Activated naive CD4-positive, alpha-beta T cell treated with Interleukin-2 at 50 U/mL for 16 hours (primary cell): Measurements from ENCODE around the gene GYS1.

ENCODE experiments used
- DNase-seq: peaks from one replicate; pipeline ENCODE4 v3.0.0-alpha.2; 2020

Gene GYS1

DNA sequence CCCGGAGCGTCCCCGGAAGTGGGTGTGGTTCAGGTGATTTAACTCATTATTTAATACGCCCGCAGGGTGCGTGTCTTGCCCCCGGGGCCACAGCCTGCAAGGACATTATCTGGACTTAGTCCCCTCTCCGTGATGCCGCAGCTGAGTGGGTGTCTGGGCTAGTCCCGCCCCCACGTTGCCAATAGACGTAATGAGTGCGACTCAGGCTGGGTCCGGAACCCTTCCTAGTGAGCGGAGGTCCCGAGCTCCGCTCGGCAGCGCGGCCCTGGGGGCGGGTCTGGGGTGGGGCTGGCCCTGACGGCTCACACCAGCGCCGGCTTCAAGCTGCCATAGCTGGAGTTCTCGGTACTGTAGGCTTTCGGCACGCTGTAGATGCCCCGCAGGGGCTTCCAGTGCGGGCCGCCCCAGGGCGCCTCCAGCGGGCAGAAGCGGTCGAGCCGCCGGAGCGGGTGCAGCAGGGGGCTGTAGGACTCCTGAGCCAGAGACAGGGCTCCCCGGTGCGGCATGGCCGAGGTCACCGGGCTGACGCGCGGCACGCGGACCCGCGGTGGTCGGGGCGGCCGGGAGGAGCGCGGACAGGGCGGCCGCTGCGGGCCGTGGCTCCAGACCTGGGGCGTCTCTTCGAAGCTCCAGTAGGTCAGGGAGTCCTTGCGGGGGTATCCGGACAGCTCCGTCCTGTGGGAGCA is 24.7 kb upstream of the GYS1 start:
- peak; percentile 70 for DNase-seq

DNA sequence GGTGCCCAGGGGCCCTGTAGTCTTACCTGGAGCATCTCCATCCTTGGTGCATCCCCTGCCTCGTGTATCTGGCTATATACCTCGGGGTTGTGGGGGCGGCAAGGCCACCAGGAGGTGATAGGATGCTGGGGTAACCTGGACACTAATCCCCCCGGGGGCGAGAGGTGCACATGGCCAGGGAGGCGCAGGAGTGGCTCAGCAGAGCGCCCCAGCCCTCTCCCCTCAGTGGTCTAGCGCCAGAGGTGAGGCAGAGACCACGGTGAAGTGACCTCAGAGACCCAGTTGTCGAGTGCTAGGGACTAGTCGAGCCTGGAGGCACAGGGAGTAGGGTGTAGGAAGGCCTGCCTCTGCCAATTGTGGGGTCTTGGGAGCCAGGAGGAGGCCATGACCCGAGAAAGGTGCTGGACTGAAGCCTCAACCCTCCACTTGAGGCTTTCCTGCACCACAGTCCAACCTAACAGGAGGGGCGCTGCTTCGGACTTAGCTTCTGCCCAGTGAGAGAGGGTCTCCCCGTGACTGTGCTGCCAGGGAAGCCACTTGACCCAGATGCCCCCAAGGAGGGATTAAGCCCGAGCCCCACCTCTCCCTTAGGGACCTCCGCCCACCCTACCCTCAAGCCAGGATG is 24.0 kb upstream of the GYS1 start, which contains the start of gene LHB:
TSS of gene LHB (minus strand) at position 51 of the 625 bp plus-strand sequence. CDS start at position 41, 10 bp downstream.
- no peak for DNase-seq

DNA sequence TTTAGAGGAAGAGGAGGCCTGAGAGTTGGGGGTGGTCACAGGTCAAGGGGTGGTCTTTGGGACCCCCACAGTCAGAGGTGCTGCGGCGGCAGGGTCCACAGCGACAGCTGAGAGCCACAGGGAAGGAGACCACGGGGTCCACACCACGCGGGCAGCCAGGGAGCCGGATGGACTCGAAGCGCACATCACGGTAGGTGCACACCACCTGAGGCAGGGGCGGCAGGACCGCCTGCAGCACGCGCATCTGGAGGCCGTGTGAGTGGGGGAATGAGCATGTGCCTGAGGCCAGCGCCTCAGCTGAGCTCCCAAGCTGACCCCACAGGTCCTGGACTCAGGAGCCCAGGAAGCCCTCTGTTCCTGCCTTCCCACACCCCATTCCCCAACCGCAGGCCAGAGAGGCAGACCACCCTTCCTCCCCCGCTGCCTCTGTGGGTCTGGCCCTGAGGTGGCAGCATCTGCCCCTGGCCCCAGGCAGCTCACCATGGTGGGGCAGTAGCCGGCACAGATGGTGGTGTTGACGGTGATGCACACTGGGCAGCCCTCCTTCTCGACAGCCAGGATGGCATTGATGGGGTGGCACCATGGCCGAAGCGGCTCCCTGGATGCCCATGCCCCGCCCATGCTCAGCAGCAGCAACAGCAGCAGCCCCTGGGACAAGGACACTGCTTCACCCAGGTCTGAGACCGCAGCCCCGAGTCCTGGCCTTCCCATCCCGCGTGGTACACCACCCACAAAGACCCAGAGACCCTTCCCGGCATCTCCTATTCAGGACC is 23.1 kb upstream of the GYS1 start:
- DNase-seq = no peak

DNA sequence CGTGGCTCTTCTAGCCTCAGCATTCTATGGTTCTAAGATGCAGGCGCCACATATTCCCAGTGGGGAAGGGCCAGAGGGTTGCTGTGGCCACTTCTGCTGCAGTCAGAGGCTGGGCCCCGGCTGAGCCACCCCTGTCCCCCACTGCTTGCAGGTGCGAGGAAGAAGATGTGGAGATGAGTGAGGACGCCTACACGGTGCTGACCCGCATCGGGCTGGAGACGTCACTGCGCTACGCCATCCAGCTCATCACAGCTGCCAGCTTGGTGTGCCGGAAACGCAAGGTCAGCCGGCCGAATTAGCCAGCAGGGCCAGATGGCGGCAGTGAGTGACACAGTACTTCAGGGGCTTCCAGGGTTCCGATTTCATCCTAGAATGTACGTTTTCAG is 21.8 kb upstream of the GYS1 start:
- DNase-seq = no peak

DNA sequence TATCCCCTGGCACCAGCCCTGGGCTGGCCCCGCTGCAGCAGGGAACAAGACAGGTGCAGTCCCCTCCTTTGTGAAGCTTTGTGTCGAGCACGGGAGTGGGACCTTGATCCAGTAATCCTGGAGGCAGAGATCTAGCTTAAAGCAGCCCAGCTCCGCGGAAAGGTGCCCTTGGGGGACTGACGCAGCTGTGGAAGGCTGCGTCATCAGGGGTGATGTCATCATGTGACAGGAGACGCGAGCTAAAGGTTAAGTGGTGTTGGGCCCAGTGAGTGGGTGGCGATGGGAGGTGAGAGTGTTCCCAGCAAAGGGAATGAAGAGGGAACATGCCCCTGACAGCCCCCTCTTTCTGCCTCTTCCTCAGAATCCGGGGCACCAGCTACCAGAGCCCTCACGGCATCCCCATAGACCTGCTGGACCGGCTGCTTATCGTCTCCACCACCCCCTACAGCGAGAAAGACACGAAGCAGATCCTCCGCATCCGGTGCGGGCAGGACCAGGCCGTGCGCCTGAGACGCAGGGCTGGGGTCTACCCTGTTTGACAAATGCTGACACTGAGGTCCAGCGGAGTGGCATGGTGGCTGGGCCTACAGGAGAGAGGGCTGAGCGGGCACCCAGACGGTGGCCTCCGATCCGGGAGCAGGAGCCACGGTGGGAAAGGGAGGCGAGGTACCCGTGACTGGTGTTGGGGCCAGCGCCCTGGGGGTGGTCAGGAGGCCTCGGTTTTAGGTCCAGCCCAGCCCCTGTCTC is 21.2 kb upstream of the GYS1 start:
- no peak for DNase-seq

DNA sequence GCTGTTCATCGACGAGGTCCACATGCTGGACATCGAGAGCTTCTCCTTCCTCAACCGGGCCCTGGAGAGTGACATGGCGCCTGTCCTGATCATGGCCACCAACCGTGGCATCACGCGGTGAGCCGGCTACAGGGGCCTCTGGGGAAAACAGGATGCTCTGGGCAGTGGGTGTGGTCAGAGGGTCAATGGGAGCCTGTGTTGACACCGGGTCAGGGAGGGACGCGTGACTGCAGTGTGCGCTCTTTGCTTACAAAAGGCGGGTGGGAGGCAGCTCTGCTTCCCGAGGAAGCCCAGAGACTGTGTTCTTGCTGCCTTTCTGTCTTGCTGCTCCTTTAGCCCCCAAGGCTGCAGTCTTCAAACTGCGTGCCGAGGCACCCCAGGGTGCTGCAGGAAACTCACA is 18.1 kb upstream of the GYS1 start:
- no peak for DNase-seq

DNA sequence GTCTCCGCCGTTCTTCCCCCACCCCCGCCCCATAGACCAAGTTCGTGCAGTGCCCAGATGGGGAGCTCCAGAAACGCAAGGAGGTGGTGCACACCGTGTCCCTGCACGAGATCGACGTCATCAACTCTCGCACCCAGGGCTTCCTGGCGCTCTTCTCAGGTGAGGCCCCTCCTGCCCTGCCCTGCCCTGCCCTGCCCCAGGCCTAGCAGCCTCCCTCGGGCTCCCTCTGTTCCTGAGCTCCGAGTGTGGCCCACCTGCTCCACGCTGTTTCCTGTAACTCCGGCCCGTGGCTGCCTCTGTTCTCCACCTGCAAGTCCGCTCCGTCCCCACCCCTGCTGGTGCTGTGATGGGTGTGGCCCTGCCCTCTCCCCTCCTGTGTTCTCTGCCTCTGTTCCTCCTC is 17.3 kb upstream of the GYS1 start:
- DNase-seq = no peak

DNA sequence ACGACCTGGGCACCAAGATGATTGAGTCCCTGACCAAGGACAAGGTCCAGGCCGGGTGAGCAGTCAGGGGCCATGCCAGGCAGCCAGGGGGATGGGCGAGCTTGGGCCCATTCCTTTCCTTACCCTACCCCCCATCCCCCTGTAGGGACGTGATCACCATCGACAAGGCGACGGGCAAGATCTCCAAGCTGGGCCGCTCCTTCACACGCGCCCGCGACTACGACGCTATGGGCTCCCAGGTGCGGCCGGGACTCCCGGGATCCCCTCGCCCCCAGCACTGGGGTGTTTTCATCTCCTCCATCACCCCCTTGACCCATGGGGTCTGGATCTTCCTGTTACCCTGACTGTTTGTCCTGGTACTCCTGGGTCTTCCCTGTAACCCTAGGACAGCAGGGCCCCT is 16.7 kb upstream of the GYS1 start:
- DNase-seq = no peak

DNA sequence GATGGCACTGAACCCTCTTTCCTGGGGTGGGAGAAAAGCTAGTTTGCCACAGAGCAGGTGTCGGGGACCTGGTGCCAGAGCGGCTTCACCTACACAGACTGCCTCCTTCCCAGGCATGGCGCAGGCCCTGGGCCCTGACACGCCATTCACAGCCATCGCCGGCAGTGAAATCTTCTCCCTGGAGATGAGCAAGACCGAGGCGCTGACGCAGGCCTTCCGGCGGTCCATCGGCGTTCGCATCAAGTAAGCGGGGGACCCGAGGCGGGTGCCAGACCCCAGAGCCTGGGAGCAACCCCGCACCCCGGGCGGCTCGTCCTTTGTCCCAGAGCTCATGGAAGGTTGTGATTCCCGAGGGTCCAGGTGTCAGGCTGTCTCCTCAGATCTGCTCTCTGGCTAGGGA is 13.8 kb upstream of the GYS1 start:
- DNase-seq = no peak

DNA sequence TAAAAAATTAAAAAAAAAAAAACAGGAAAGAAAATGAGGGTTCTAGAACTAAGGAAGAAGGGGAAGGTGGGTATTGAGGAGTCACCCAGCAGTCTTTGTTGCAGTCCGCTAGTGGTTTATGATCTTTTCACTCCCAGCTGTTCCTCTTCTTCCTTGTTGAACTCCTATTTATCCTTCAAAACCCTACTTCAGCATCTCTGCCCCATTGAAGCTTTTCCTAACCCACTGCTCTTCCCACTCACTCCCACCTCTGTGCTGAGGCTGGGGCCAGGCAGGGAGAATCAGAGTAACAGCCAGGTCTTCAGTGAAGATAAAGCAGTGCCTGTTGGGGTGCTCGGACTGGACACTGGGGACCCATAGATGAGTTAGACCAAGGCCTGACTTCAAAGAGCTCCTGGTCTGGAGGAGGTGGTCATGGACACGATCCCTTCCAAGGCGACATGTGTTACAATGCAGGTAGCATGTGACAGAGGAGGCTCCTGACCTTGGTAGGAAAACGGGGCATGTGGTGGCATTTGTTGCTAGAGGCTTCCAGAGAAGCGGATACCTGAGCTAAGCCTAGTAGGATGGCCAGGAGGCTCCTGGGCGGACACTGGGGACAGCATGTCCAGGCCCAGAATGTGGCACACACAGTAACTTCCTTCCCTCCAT is 12.0 kb upstream of the GYS1 start:
- no peak for DNase-seq

DNA sequence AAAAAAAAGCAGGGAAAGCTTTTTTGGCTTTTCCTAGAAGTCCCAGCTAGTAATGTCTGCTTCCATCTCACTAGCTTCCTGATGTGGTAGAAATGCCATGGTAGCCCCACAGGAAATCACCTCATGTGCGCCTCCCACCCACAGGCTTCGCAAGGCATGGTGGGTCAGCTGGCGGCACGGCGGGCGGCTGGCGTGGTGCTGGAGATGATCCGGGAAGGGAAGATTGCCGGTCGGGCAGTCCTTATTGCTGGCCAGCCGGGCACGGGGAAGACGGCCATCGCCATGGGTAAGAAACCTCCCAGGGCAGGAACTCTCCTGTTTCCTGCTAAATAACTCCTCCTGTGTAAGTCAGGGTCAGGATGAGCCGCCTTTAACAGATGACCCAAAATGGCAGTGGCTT is 11.0 kb upstream of the GYS1 start:
- DNase-seq = no peak

DNA sequence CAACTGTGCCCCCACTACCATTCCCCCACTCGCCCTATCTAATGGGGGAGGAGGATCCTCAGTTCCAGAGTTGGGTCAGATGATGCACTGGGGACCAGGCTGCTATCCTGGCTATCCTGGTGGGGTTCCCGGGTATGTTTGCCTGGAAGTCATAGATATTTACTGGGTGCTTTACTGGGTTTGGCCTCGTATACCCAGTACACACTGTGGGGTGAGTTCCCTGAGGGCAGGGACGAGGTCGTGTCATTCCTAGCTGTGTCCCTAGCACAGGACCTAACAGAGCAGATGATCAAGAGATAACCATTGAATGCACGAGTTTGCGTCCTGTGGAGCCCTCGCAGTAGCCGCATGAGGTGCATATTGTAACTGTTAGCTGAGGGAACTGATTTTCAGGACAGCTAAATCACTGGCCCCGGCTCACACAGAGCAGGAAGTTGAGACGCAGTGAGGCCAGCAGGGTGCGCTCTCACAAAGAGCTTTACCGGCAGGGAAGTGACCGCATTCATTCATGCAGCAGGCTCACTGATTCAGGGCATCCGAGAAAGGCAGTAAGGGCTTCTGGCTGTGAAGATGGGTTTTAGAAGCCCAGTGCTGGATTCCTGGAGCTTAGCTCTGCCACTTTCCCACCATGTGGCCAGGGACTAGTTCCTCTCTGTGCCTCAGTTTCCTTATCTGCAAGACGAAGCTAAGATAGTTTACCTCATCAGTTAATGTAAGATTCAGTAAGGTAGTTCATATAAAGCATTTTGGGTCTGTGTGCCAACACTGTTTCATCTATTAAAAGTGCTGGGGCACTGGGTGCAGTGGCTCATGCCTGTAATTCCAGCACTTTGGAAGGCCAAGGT is 6.6 kb upstream of the GYS1 start:
- DNase-seq = peak; percentile 74

DNA sequence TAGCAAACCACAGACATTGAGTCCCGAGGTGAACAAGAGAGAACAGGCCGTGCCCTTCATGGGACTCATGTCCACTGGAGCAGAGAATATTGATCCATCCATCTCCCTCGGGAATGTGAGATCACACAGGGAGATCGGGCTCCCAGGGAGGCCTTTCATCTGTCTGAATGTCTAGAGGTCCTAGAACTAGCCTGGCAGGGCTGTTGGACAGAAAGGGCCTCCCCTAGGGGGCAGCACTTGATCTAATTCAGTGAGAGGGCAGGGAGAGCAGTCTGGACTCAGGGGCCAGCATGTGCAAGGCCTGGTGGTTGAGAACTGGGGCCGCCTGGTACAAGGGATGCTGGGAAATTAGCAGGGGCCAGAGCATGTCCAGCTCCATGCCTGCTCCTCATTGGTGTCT is 4.9 kb upstream of the GYS1 start:
- peak; percentile 51 for DNase-seq

DNA sequence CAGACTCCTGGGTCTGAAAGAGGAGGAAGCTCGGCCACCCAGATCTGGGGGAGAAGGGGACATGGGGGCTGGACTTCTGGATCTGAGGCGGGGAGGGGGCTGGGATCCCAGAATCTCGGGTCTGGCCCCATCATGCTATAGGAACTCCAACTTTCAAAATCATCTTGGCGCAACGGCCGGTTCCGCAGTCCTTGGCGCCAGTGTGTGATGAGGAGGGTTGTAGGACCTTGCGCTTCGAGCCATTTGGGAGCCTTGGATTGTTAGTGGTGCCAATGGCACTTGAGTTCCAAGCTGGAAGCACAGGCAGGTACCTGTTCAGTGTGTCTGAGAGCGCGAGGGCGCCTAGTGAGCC is 902 bp upstream of the GYS1 start:
- no peak for DNase-seq

DNA sequence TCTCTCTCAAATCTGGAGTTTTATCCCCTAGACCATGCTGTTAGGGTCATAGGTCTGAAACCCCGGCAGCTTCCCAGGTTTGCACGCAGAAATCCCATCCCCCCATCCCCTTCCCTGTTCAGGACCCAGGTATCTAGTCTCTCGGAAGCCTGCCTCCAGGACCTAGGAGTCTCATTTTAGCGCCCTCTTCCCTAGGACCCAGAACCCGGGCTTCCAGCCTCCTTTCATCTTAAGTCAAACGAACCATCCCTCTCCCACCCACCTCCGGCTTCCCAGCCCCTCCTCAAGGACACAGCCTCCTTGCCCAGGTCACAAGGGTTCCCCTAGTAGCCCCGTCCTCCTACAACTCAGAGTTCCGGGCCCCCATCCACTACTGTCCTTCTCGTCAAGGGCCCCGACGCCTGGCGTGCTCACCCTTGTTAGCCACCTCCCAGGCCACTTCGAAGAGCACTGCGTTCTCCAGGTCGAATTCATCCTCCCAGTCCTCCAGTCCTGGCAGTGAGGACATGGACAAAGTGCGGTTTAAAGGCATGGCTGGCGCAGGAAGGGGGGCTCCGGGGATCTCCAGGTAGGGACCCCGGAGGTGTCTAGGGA is 431 bp downstream of the GYS1 start:
- no peak for DNase-seq

DNA sequence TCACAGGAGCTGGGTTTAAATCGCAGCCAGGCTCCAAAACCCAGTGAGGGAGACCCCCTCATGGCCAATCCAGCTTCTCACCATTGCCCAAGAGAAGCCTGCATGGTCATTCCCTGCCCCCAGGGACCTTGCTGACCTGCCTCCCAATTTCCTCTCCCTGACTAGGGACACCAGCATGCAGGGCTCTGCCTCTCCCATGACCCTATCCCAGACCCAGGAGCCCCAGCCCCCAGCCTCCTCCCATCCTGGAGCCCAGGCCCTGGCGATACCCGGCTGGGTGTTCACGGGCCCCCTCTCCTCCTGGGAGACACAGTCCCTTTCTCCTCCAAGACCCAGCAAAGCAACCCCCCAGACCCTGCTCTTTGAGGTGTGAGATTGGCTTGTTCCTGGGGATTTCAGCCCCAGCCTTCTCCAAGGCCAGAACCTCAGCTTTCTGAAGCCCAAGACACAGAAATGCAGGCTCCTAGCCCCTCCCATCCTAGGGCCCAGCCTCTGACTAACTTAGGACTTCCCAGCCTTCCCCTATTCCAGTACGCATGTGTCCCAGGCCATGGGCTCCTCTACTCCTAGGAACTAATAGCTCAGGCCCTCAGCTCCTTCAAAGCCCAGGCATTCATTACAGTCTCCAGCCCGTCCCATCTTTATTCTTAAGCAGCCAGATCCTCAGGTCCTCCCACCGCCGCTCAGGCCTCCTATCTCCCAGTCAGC is 1.1 kb downstream of the GYS1 start:
- DNase-seq = no peak

DNA sequence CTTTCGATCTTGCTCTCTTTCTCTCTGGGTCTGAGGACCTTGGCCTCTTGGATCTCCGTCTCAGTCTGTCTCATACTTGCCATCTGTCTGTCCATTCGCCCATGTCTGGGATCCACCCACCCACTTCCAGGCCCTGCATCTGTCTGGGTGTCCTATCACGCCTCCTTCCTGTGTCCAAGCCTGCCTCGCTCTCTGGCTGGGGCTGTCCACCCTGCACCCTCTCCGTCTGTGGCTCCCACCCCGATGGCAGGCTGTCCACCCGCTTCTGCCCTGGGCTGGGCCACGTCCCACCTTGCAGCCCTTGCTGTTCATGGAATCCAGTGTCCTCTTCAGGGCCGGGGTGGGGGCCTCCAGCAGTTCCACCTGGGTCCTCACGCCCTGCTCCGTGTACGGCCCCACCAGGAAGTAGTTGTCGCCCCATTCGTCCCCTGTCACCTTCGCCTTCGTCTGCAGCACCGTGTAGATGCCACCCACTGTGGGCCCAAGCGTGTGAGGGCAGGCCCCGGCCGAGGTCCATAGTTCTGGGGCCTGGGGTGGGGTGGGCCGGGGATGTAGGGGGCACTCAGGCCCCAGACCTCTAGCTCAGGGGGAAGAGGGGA is 2.0 kb downstream of the GYS1 start:
- DNase-seq = no peak

DNA sequence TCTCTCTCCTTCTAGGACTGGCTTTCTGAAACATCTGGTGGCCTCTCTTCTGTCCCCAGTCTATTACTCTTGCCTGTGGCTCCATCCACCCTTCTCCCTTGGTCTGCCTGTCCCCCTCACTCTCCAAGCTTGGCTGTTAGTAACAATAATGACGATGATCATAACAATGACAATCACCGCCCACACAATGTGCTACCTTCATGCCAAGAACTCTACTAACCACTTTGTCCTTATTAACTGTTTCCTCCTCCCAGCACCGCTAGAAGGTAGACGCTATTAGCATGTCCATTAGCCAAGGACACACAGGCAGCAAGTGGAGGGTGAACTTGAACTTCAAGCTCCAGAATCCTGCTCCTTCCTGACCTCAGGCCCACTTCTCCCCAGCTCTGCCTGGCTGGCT is 2.7 kb downstream of the GYS1 start:
- no peak for DNase-seq

DNA sequence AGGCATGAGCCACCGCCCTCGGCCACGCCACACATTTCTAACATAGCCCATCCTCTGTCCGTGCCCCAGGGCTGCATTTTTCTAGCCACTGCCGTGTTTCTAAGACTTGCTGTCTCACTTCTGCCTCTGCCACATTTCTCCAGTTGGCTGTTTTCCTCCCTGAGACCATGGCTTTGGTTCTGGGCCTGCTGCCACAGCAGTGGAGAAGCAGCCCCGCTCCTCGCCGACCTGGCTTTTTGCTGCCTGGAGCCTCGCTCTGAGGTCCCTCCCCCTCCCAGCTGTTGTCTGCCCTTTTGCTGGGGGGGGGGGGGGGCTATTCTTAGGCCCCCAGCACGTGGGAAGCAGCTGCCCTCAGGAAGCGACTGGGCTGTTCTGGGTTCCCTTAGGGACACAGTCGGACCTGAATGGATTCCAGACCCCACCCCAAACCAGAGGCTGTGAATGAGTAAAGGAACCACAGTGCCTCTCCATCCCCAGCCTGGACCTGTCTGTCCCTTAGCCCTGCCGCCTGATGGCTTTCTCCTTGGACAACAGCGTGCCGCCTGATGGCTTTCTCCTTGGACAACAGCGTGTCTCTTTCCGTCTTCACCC is 3.3 kb downstream of the GYS1 start:
- DNase-seq = no peak

DNA sequence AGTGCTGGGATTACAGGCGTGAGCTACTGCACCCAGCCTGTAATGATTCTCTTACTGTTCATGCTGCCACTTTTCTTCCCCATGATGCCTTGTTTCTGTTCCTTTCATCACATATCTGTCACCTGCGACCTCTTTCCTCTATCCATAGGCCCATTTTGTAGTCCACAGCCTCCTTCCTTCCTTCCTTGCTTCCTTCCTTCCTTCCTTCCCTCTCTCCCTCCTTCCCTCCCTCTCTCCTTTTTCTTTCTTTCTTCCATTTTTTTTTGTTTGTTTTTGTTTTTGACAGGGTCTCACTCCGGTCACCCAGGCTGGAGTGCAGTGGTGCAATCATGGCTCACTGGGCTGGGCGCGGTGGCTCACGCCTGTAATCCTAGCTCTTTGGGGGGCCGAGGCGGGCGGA is 4.2 kb downstream of the GYS1 start:
- DNase-seq = no peak
